Epithelial cell of esophagus (primary cell): ENCODE data around the gene ADGRL3.
A peak's percentile ranks its signal among the peaks of the same experiment; 100 is the strongest.

Source experiments
- DNase-seq: peaks from one replicate; pipeline ENCODE4 v3.0.0; 2010; ENCODE audit warnings: low read depth
- H3K4me3 ChIP-seq: 2 replicates; pipeline ENCODE4 v1.5.1; 2011; ENCODE audit warnings: mild to moderate bottlenecking, low read length, control low read depth
- CTCF ChIP-seq: IDR thresholded peaks from 2 replicates; pipeline ENCODE4 v1.5.1; 2011; ENCODE audit warnings: low read depth, mild to moderate bottlenecking, low read length, control low read depth, inconsistent platforms; ENCODE audit not compliant: insufficient read depth; ENCODE audit errors: missing control alignments

ADGRL3 gene

GRCh38 chr4:61553557-61554125 lies 353.5 kb downstream of the ADGRL3 start:
- no peak for TF ChIP-seq CTCF
- no peak overlapping the region for H3K4me3 ChIP-seq
- DNase-seq, result no peak

- peak; percentile 55 for DNase-seq
- no peak for TF ChIP-seq CTCF
- no peak overlapping the region for H3K4me3 ChIP-seq
These were observed 355.7 kb downstream of the ADGRL3 start for GRCh38 chr4:61555789-61556188.

- TF ChIP-seq CTCF, result no peak
- H3K4me3 ChIP-seq, result no peak overlapping the region
- no peak for DNase-seq
These were observed 356.2 kb downstream of the ADGRL3 start for GRCh38 chr4:61556277-61556676.

- TF ChIP-seq CTCF, result no peak
- no peak for DNase-seq
- H3K4me3 ChIP-seq, result no peak overlapping the region
These were observed 359.3 kb downstream of the ADGRL3 start for GRCh38 chr4:61559396-61559795.

GRCh38 chr4:61561028-61561427 lies 360.9 kb downstream of the ADGRL3 start:
- no peak for TF ChIP-seq CTCF
- no peak overlapping the region for H3K4me3 ChIP-seq
- no peak for DNase-seq

GRCh38 chr4:61571761-61572559 lies 371.8 kb downstream of the ADGRL3 start:
- peak; percentile 45 for DNase-seq
- no peak for TF ChIP-seq CTCF
- H3K4me3 ChIP-seq, result no peak overlapping the region
